Measurements from ENCODE around the gene TFPT. TPM values are rescaled to one million over a fixed set of nuclear protein-coding genes. Genes with fewer than 3 reads are reported as not detected.

TFPT gene
- total and polyA plus RNA-seq, 10 of the 15 experiments (the other 5 are each of a cell fraction or from before 2014, with no cell fraction given): 1.7 to 40.2 (median 25.6) TPM

- Histone ChIP-seq H3K36me3 (ENCODE audit: control insufficient read depth in 2 of 2, insufficient read depth in 2 of 2, low read length in 1 of 2) (no peaks in the 10 kb centered on the region), H3K27me3 (replicated peaks in 1 of 2; ENCODE audit: control insufficient read depth in 2 of 2, insufficient read depth in 2 of 2, low read length in 1 of 2) (no peaks in the 10 kb centered on the region), H3K4me3 (no peak overlapping the region), H3K27ac (ENCODE audit: control insufficient read depth, insufficient read depth) (no peak overlapping the region), H3K9ac (ENCODE audit: control insufficient read depth, insufficient read depth, low read length) (no peak overlapping the region), H3K79me2 (ENCODE audit: control insufficient read depth, insufficient read depth, low read length) (no peaks in the 10 kb centered on the region), H3K4me1 (ENCODE audit: control insufficient read depth, insufficient read depth, low read length) (no peaks in the 10 kb centered on the region), H2AFZ (ENCODE audit: control insufficient read depth, low read depth, low read length) (no peak overlapping the region), H3K4me2 (ENCODE audit: control insufficient read depth, insufficient read depth) (no peak overlapping the region), H3K9me3 (replicated peaks; ENCODE audit: control insufficient read depth, insufficient read depth, low read length) (peaks cover 3% of the 10 kb centered on the region; the same call in 2 of the 3 replicates), H4K20me1 (ENCODE audit: control insufficient read depth, insufficient read depth) (no peaks in the 10 kb centered on the region)
- SMC1A ChIA-PET (ENCODE audit: uncharacterized antibody, unreplicated experiment): no interaction called here
- in situ Hi-C loops (cut with MboI) (no loop called here), intact Hi-C loops (cut with micrococcal nuclease; ENCODE audit: unreplicated experiment) (no loop called here)
- DNase-seq (ENCODE audit: low read depth, low spot score) (no peak), ATAC-seq (no peak), FAIRE-seq (no peak)
- RAD21 ChIA-PET (ENCODE audit: unreplicated experiment): no interaction called here
- TF ChIP-seq NFXL1 (IDR thresholded peaks at IDR 0.05; ENCODE audit: borderline replicate concordance) (no peak), CBX3 (IDR thresholded peaks at IDR 0.05; ENCODE audit: borderline replicate concordance, low read depth) (no peak), IKZF2 (IDR thresholded peaks at IDR 0.05) (no peak), SREBF2 (IDR thresholded peaks at IDR 0.05; ENCODE audit: low read length) (no peak), SMARCA5 (IDR thresholded peaks at IDR 0.05) (no peak), CEBPZ (IDR thresholded peaks at IDR 0.05; ENCODE audit: low read depth, low read length) (no peak), CREM (IDR thresholded peaks at IDR 0.05; ENCODE audit: low read depth) (no peak), ZZZ3 (IDR thresholded peaks at IDR 0.05; ENCODE audit: control insufficient read depth, insufficient read length, low read depth) (no peak), FOS (IDR thresholded peaks at IDR 0.05; ENCODE audit: borderline replicate concordance, extremely low read depth, insufficient read length) (no peak), STAT3 (IDR thresholded peaks at IDR 0.05; ENCODE audit: low read depth, low read length) (no peak)
- TF ChIP-seq, protein P1, sequence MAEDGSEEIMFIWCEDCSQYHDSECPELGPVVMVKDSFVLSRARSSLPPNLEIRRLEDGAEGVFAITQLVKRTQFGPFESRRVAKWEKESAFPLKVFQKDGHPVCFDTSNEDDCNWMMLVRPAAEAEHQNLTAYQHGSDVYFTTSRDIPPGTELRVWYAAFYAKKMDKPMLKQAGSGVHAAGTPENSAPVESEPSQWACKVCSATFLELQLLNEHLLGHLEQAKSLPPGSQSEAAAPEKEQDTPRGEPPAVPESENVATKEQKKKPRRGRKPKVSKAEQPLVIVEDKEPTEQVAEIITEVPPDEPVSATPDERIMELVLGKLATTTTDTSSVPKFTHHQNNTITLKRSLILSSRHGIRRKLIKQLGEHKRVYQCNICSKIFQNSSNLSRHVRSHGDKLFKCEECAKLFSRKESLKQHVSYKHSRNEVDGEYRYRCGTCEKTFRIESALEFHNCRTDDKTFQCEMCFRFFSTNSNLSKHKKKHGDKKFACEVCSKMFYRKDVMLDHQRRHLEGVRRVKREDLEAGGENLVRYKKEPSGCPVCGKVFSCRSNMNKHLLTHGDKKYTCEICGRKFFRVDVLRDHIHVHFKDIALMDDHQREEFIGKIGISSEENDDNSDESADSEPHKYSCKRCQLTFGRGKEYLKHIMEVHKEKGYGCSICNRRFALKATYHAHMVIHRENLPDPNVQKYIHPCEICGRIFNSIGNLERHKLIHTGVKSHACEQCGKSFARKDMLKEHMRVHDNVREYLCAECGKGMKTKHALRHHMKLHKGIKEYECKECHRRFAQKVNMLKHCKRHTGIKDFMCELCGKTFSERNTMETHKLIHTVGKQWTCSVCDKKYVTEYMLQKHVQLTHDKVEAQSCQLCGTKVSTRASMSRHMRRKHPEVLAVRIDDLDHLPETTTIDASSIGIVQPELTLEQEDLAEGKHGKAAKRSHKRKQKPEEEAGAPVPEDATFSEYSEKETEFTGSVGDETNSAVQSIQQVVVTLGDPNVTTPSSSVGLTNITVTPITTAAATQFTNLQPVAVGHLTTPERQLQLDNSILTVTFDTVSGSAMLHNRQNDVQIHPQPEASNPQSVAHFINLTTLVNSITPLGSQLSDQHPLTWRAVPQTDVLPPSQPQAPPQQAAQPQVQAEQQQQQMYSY (CRISPR knock-in tag; IDR thresholded peaks at IDR 0.05): no peak
- TF ChIP-seq, protein P2, sequence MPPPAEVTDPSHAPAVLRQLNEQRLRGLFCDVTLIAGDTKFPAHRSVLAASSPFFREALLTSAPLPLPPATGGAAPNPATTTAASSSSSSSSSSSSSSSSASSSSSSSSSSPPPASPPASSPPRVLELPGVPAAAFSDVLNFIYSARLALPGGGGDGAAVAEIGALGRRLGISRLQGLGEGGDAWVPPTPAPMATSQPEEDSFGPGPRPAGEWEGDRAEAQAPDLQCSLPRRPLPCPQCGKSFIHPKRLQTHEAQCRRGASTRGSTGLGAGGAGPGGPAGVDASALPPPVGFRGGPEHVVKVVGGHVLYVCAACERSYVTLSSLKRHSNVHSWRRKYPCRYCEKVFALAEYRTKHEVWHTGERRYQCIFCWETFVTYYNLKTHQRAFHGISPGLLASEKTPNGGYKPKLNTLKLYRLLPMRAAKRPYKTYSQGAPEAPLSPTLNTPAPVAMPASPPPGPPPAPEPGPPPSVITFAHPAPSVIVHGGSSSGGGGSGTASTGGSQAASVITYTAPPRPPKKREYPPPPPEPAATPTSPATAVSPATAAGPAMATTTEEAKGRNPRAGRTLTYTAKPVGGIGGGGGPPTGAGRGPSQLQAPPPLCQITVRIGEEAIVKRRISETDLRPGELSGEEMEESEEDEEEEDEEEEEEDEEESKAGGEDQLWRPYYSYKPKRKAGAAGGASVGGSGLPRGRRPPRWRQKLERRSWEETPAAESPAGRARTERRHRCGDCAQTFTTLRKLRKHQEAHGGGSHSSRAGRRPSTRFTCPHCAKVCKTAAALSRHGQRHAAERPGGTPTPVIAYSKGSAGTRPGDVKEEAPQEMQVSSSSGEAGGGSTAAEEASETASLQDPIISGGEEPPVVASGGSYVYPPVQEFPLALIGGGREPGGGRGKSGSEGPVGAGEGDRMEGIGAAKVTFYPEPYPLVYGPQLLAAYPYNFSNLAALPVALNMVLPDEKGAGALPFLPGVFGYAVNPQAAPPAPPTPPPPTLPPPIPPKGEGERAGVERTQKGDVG (CRISPR knock-in tag; IDR thresholded peaks at IDR 0.05): no peak
- 17% methylated on average over 3 of the region's 3 CpGs for WGBS (ENCODE audit: insufficient coverage, insufficient replicate concordance, low lambda C conversion rate, missing lambda C conversion rate)
- no TSS peak for BruUV-seq (replicated peaks)
- POLR2A ChIA-PET: no interaction called here
- CTCF ChIA-PET: no interaction called here
Observed at GRCh38 chr19:54084410-54084809, 31.0 kb downstream of the TFPT start.

Measured in GM12878 (cell line).